GM21786 (cell line): ENCODE data around the gene FLRT1.

ENCODE experiments used
- ATAC-seq: cut with Tn5 transposase; IDR thresholded peaks from one replicate; pipeline ENCODE4 v1.9.1; 2021; ENCODE audit not compliant: unreplicated experiment

FLRT1 gene

GRCh38 chr11:64005691-64006090 is 30.0 kb upstream of the FLRT1 start:
- no peak for ATAC-seq

GRCh38 chr11:64006398-64006797 is 29.3 kb upstream of the FLRT1 start:
- no peak for ATAC-seq

GRCh38 chr11:64007160-64007628 is 28.5 kb upstream of the FLRT1 start:
- no peak for ATAC-seq

- no peak for ATAC-seq
Measured at GRCh38 chr11:64007629-64008282, 28.0 kb upstream of the FLRT1 start.

- ATAC-seq: no peak
Measured at GRCh38 chr11:64008283-64008913, 27.3 kb upstream of the FLRT1 start.

- no peak for ATAC-seq
Measured at GRCh38 chr11:64008914-64009633, 26.7 kb upstream of the FLRT1 start.

GRCh38 chr11:64009710-64010109 is 26.0 kb upstream of the FLRT1 start:
- ATAC-seq: no peak

GRCh38 chr11:64010783-64011182 is 24.9 kb upstream of the FLRT1 start:
- ATAC-seq: no peak

GRCh38 chr11:64011371-64011770 is 24.4 kb upstream of the FLRT1 start:
- ATAC-seq: no peak

- ATAC-seq: no peak
Measured at GRCh38 chr11:64013141-64013896, 22.4 kb upstream of the FLRT1 start.

GRCh38 chr11:64014356-64014755 is 21.4 kb upstream of the FLRT1 start:
- no peak for ATAC-seq

GRCh38 chr11:64015510-64015909 is 20.2 kb upstream of the FLRT1 start:
- ATAC-seq: no peak

GRCh38 chr11:64015935-64016845 is 19.5 kb upstream of the FLRT1 start:
- ATAC-seq: no peak

- ATAC-seq: no peak
Measured at GRCh38 chr11:64017945-64018224, 17.8 kb upstream of the FLRT1 start.

- no peak for ATAC-seq
Measured at GRCh38 chr11:64018310-64018709, 17.4 kb upstream of the FLRT1 start.

GRCh38 chr11:64019106-64020037 is 16.4 kb upstream of the FLRT1 start:
- ATAC-seq: no peak

- no peak for ATAC-seq
Measured at GRCh38 chr11:64020976-64021756, 14.6 kb upstream of the FLRT1 start.

- ATAC-seq: no peak
Measured at GRCh38 chr11:64021757-64022093, 14.0 kb upstream of the FLRT1 start.
